Smooth muscle cell (in vitro differentiated cells): ENCODE data around the gene CGA. TPM values are rescaled to one million over a fixed set of nuclear protein-coding genes. Genes with fewer than 3 reads are reported as not detected.

Source experiments
- DNase-seq: peaks from one replicate; lab custom pipeline; 2025; ENCODE audit not compliant: unreplicated experiment; lab: John Stamatoyannopoulos, UW
- H2AFZ ChIP-seq: fragments of 200-600 bp; sonication (generic); 2 replicates; pipeline ENCODE4 v1.6.0; 2016; ENCODE audit warnings: antibody characterized with exemption, low read depth, mild to moderate bottlenecking
- H3F3A ChIP-seq: fragments of 200-600 bp; sonication (generic); 2 replicates; pipeline ENCODE4 v1.6.0; 2017; ENCODE audit warnings: antibody characterized with exemption, low read depth
- H3K27ac ChIP-seq: fragments of 200-600 bp; sonication (generic); 2 replicates; pipeline ENCODE4 v1.5.1; 2016; ENCODE audit warnings: low read depth, mild to moderate bottlenecking
- H3K27me3 ChIP-seq: fragments of 200-600 bp; sonication (generic); 2 replicates; pipeline ENCODE4 v1.6.1; 2016; ENCODE audit warnings: low read depth, mild to moderate bottlenecking
- H3K36me3 ChIP-seq: fragments of 200-600 bp; sonication (generic); 2 replicates; pipeline ENCODE4 v1.5.1; 2016; ENCODE audit warnings: low read depth
- H3K4me1 ChIP-seq: fragments of 200-600 bp; sonication (generic); 2 replicates; pipeline ENCODE4 v1.5.1; 2016; ENCODE audit warnings: low read depth
- H3K4me2 ChIP-seq: fragments of 200-600 bp; sonication (generic); 2 replicates; pipeline ENCODE4 v1.6.0; 2016; ENCODE audit warnings: mild to moderate bottlenecking
- H3K4me3 ChIP-seq: fragments of 200-600 bp; sonication (generic); 2 replicates; pipeline ENCODE4 v1.5.1; 2016; ENCODE audit warnings: mild to moderate bottlenecking
- H3K79me2 ChIP-seq: fragments of 200-600 bp; sonication (generic); 2 replicates; pipeline ENCODE4 v1.6.0; 2016; ENCODE audit warnings: low read depth, mild to moderate bottlenecking
- H3K9ac ChIP-seq: fragments of 200-600 bp; sonication (generic); 2 replicates; pipeline ENCODE4 v1.6.0; 2016; ENCODE audit warnings: low read depth
- H3K9me3 ChIP-seq: fragments of 200-600 bp; sonication (generic); replicated peaks from 2 replicates; pipeline ENCODE4 v1.5.1; 2016; ENCODE audit warnings: low read depth
- H4K20me1 ChIP-seq: fragments of 200-600 bp; sonication (generic); 2 replicates; pipeline ENCODE4 v1.6.0; 2016; ENCODE audit warnings: low read depth
- whole genome bisulfite sequencing: methylation state at CpG from one replicate; pipeline ENCODE4 v1.1.7; 2016; ENCODE audit warnings: low lambda C conversion rate; 5-methylcytosine and 5-hydroxymethylcytosine counted together
- polyA plus RNA-seq: library from polyadenylated mRNA; unstranded; fragments of >200 nt; fragmentation: Nextera tagmentation; extraction: Ambion mirVana; gene quantifications from 2 replicates; pipeline ENCODE4 v1.2.1, GENCODE V29; 2016
- total RNA-seq: library from RNA; depleted of rRNA; stranded (reverse); fragments of >200 nt; gene quantifications from 2 replicates; pipeline ENCODE4 v1.2.3, GENCODE V29; 2014
- TF ChIP-seq, protein P1 (sequence below): fragments of 200-600 bp; sonication (generic); IDR thresholded peaks from 2 replicates; pipeline ENCODE4 v1.5.1; 2017; ENCODE audit warnings: borderline replicate concordance, mild to moderate bottlenecking, antibody characterized with exemption; ENCODE audit not compliant: insufficient read depth, poor library complexity, severe bottlenecking

Gene CGA
- total and polyA plus RNA-seq, 2 experiments from 2014 or later = 0.30 to 5.5 TPM

DNA sequence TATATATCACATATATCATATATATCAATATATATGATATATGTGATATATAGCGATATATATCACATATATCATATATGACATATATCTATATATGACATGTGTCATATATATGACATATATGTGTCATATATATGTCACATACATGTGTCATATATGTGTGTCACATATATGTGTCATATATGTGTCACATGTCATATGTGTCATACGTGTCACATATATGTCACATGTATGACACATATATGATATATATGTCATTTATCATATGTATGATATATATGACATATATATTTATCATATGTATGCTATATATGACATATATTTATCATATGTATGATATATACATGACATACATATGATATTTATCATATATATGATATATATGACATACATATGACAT lies 32.8 kb upstream of the CGA start:
- H3F3A ChIP-seq = no peaks in the 10 kb centered on the region
- H4K20me1 ChIP-seq = no peaks in the 10 kb centered on the region
- no peak overlapping the region for H2AFZ ChIP-seq
- no peaks in the 10 kb centered on the region for H3K79me2 ChIP-seq
- H3K36me3 ChIP-seq = no peaks in the 10 kb centered on the region
- no peak for DNase-seq
- 98% methylated on average over 2 of the region's 2 CpGs for WGBS
- H3K27ac ChIP-seq = no peak overlapping the region
- no peaks in the 10 kb centered on the region for H3K27me3 ChIP-seq
- no peaks in the 10 kb centered on the region for H3K9me3 ChIP-seq
- no peak overlapping the region for H3K4me3 ChIP-seq
- H3K9ac ChIP-seq = no peak overlapping the region
- no peaks in the 10 kb centered on the region for H3K4me1 ChIP-seq
- TF ChIP-seq, protein P1, sequence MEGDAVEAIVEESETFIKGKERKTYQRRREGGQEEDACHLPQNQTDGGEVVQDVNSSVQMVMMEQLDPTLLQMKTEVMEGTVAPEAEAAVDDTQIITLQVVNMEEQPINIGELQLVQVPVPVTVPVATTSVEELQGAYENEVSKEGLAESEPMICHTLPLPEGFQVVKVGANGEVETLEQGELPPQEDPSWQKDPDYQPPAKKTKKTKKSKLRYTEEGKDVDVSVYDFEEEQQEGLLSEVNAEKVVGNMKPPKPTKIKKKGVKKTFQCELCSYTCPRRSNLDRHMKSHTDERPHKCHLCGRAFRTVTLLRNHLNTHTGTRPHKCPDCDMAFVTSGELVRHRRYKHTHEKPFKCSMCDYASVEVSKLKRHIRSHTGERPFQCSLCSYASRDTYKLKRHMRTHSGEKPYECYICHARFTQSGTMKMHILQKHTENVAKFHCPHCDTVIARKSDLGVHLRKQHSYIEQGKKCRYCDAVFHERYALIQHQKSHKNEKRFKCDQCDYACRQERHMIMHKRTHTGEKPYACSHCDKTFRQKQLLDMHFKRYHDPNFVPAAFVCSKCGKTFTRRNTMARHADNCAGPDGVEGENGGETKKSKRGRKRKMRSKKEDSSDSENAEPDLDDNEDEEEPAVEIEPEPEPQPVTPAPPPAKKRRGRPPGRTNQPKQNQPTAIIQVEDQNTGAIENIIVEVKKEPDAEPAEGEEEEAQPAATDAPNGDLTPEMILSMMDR = no peak
- H3K4me2 ChIP-seq = no peak overlapping the region

DNA sequence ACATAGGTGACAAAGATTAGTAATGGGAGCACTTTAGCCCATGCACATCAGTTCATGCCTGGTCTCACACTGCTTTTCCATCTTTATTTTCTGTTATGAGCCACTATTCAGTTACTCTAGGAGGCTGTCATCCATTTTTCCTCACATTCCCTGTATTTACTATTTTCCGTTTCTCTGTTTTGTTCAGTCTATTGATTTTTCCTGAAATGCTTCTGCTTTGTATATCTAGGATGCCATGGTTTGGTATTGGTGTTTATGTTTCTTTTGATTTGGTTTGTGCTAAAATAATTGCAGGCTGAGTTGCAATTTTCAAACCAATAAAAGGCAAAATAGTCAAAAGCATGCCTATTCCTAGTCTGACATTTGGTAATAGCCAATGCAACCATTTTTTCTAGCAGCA lies 31.6 kb upstream of the CGA start:
- no peaks in the 10 kb centered on the region for H4K20me1 ChIP-seq
- 38% methylated on average over 1 of the region's 1 CpG for WGBS
- no peaks in the 10 kb centered on the region for H3F3A ChIP-seq
- no peak overlapping the region for H3K4me3 ChIP-seq
- H3K36me3 ChIP-seq = no peaks in the 10 kb centered on the region
- no peak overlapping the region for H3K4me2 ChIP-seq
- no peak overlapping the region for H2AFZ ChIP-seq
- no peaks in the 10 kb centered on the region for H3K9me3 ChIP-seq
- H3K27me3 ChIP-seq = no peaks in the 10 kb centered on the region
- no peak for DNase-seq
- no peaks in the 10 kb centered on the region for H3K79me2 ChIP-seq
- no peaks in the 10 kb centered on the region for H3K4me1 ChIP-seq
- no peak overlapping the region for H3K27ac ChIP-seq
- H3K9ac ChIP-seq = no peak overlapping the region
- TF ChIP-seq, protein P1 = no peak

DNA sequence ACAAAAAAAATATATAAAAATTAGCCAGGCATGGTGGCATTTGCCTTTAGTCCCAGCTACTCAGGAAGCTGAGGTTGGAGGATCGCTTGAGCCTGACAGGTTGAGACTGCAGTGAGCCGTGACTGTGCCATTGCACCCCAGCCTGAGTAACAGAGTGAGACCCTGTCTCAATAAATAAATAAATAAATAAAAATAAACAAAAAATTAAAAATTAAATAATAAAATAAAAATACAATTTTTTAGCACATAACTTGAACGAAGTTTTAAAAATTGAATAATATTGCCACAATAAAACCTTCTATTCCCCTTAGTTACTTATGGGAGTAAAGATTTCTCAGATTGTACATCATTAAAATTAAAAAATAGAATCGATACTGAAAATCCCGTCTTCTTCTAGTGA lies 29.2 kb upstream of the CGA start:
- H3F3A ChIP-seq = no peaks in the 10 kb centered on the region
- H3K9ac ChIP-seq = no peak overlapping the region
- H3K4me1 ChIP-seq = no peaks in the 10 kb centered on the region
- TF ChIP-seq, protein P1 = no peak
- H3K36me3 ChIP-seq = no peaks in the 10 kb centered on the region
- H3K27me3 ChIP-seq = no peaks in the 10 kb centered on the region
- DNase-seq = no peak
- H4K20me1 ChIP-seq = no peaks in the 10 kb centered on the region
- WGBS = 93% methylated on average over 5 of the region's 5 CpGs
- H3K79me2 ChIP-seq = no peaks in the 10 kb centered on the region
- H3K9me3 ChIP-seq = no peaks in the 10 kb centered on the region
- H3K4me2 ChIP-seq = no peak overlapping the region
- H2AFZ ChIP-seq = no peak overlapping the region
- no peak overlapping the region for H3K27ac ChIP-seq
- H3K4me3 ChIP-seq = no peak overlapping the region

DNA sequence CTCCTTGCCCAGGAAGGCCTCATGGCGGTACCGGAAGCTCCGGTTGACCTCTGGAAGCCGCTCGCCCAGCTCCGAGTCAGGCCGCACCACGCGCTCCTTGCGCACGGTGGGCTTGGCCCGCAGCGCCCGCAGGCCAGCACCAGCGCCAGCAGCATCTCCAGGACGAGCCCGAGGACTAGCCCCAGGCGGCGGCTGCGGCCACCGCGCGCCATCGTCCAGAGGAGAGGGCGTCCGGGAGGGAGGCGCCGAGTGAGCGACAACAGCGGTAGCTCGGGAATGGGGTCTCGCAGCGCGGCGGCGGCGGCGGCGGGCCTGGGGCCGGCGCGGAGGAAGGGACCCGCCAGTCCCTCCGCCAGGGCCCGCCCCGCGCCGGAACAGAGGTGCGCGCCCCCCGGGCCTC lies 27.6 kb upstream of the CGA start:
- Histone ChIP-seq H2AFZ (no peak overlapping the region), H3K36me3 (no peaks in the 10 kb centered on the region), H4K20me1 (no peaks in the 10 kb centered on the region), H3K4me1 (no peaks in the 10 kb centered on the region), H3K27ac (no peak overlapping the region), H3K79me2 (no peaks in the 10 kb centered on the region), H3K27me3 (no peaks in the 10 kb centered on the region), H3F3A (no peaks in the 10 kb centered on the region), H3K4me2 (no peak overlapping the region), H3K9me3 (no peaks in the 10 kb centered on the region), H3K4me3 (no peak overlapping the region), H3K9ac (no peak overlapping the region)
- TF ChIP-seq, protein P1 = no peak
- DNase-seq = no peak
- WGBS = 91% methylated on average over 50 of the region's 51 CpGs
